HEK293T (cell line): ENCODE results near the gene CARD11.

Experiments used
- ARNT ChIP-seq: fragments of 450-650 bp; IDR thresholded peaks from 2 replicates; pipeline ENCODE4 v1.6.1; 2017; ENCODE audit warnings: mild to moderate bottlenecking
- BHLHE40 ChIP-seq: fragments of 450-650 bp; IDR thresholded peaks from 2 replicates; pipeline ENCODE4 v1.6.1; 2016; ENCODE audit warnings: mild to moderate bottlenecking, moderate library complexity, borderline replicate concordance
- ELF4 ChIP-seq: fragments of 450-650 bp; IDR thresholded peaks from 2 replicates; pipeline ENCODE4 v1.6.1; 2017; ENCODE audit warnings: antibody characterized with exemption
- FOXK2 ChIP-seq: fragments of 450-650 bp; IDR thresholded peaks from 2 replicates; pipeline ENCODE4 v1.6.1; 2016; ENCODE audit warnings: mild to moderate bottlenecking
- SP1 ChIP-seq: fragments of 450-650 bp; IDR thresholded peaks from 2 replicates; pipeline ENCODE4 v1.6.1; 2017
- SUZ12 ChIP-seq: fragments of 450-650 bp; IDR thresholded peaks from 2 replicates; pipeline ENCODE4 v1.6.1; 2016; ENCODE audit warnings: mild to moderate bottlenecking
- TARDBP ChIP-seq: fragments of 450-650 bp; IDR thresholded peaks from 2 replicates; pipeline ENCODE4 v1.6.1; 2016
- ZNF384 ChIP-seq: fragments of 450-650 bp; IDR thresholded peaks from 2 replicates; pipeline ENCODE4 v1.6.1; 2016

DNA sequence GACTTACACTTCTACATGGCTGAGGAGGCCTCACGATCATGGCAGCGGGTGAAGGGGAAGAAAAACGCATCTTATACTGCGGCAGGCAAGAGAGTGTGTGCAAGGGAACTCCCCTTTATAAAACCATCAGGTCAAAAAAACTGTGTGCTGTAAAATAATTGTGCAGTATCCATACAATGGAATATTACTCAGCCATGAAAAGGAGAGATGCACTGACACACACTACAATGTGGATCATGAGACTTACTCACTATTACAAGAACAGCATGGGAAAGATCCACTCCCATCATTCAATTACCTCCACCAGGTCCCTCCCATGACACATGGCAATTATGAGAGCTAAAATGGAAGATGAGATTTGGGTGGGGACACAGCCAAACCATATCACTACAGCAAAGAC, 27.2 kb upstream of the CARD11 start:
- TF ChIP-seq BHLHE40, result no peak
- TF ChIP-seq ZNF384, result no peak
- TF ChIP-seq TARDBP, result no peak
- TF ChIP-seq SUZ12, result no peak
- no peak for TF ChIP-seq FOXK2
- no peak for TF ChIP-seq ARNT
- no peak for TF ChIP-seq ELF4
- TF ChIP-seq SP1, result no peak
